ENCODE results near the gene ADAMTSL3.

DNA sequence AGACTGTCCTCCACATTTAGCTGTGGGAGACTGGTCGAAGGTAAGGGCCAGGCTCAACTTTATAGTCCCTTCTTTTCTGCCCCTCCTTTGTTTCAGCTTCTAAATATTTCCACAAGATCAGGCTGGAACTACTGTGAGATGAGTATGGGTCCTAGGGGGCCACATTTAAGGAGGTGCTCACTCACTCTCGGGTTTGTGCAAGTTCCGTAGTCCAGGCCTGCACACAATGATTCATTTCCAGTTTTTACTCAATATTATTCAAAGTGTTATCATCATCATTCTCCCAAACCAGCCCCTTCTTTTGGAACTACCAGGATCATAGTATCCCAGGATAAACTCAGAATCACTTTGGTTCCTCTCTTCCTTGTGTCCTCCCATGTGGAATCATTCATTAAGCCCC lies 289.1 kb downstream of the ADAMTSL3 start:
- TF ChIP-seq RAD21 (IDR thresholded peaks at IDR 0.05; ENCODE audit: low read depth) (no peak), EZH2 (IDR thresholded peaks at IDR 0.05) (no peak), POLR2A (IDR thresholded peaks at IDR 0.05; ENCODE audit: borderline replicate concordance, extremely low read depth, insufficient read depth, insufficient read length) (no peak)
- TF ChIP-seq, protein P1, sequence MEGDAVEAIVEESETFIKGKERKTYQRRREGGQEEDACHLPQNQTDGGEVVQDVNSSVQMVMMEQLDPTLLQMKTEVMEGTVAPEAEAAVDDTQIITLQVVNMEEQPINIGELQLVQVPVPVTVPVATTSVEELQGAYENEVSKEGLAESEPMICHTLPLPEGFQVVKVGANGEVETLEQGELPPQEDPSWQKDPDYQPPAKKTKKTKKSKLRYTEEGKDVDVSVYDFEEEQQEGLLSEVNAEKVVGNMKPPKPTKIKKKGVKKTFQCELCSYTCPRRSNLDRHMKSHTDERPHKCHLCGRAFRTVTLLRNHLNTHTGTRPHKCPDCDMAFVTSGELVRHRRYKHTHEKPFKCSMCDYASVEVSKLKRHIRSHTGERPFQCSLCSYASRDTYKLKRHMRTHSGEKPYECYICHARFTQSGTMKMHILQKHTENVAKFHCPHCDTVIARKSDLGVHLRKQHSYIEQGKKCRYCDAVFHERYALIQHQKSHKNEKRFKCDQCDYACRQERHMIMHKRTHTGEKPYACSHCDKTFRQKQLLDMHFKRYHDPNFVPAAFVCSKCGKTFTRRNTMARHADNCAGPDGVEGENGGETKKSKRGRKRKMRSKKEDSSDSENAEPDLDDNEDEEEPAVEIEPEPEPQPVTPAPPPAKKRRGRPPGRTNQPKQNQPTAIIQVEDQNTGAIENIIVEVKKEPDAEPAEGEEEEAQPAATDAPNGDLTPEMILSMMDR (IDR thresholded peaks at IDR 0.05 in 2 of 3, conservative IDR thresholded peaks at IDR 0.05 in 1 of 3; ENCODE audit: borderline replicate concordance in 1 of 3, insufficient read depth in 1 of 3, low read depth in 2 of 3, low read length in 2 of 3), result no peak
- TF ChIP-seq, protein P2, sequence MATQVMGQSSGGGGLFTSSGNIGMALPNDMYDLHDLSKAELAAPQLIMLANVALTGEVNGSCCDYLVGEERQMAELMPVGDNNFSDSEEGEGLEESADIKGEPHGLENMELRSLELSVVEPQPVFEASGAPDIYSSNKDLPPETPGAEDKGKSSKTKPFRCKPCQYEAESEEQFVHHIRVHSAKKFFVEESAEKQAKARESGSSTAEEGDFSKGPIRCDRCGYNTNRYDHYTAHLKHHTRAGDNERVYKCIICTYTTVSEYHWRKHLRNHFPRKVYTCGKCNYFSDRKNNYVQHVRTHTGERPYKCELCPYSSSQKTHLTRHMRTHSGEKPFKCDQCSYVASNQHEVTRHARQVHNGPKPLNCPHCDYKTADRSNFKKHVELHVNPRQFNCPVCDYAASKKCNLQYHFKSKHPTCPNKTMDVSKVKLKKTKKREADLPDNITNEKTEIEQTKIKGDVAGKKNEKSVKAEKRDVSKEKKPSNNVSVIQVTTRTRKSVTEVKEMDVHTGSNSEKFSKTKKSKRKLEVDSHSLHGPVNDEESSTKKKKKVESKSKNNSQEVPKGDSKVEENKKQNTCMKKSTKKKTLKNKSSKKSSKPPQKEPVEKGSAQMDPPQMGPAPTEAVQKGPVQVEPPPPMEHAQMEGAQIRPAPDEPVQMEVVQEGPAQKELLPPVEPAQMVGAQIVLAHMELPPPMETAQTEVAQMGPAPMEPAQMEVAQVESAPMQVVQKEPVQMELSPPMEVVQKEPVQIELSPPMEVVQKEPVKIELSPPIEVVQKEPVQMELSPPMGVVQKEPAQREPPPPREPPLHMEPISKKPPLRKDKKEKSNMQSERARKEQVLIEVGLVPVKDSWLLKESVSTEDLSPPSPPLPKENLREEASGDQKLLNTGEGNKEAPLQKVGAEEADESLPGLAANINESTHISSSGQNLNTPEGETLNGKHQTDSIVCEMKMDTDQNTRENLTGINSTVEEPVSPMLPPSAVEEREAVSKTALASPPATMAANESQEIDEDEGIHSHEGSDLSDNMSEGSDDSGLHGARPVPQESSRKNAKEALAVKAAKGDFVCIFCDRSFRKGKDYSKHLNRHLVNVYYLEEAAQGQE (IDR thresholded peaks at IDR 0.05; ENCODE audit: low read depth), result no peak

Measured in HCT116 (cell line).